BE2C (cell line): Measurements from ENCODE around the gene ATP2C2.
"Not testable (repeated sequence)": the region's sequence is repeated elsewhere in the genome, so short reads cannot be mapped to it uniquely, and the experiment has no call there.

Experiments
- DNase-seq: peaks from one replicate; pipeline ENCODE4 v3.0.0-alpha.2; 2020
- H3K27me3 ChIP-seq: fragments of 250-450 bp; sonication (Bioruptor Pico); 2 replicates; pipeline ENCODE4 v1.5.1; 2020; ENCODE audit warnings: mild to moderate bottlenecking
- H3K36me3 ChIP-seq: fragments of 250-450 bp; sonication (Bioruptor Pico); 2 replicates; pipeline ENCODE4 v1.5.1; 2020; ENCODE audit warnings: mild to moderate bottlenecking
- H3K4me1 ChIP-seq: fragments of 250-450 bp; sonication (Bioruptor Pico); 2 replicates; pipeline ENCODE4 v1.5.1; 2020
- H3K4me3 ChIP-seq: 2 replicates; pipeline ENCODE4 v1.5.1; 2011; ENCODE audit warnings: low read depth, low read length
- H3K9me3 ChIP-seq: fragments of 250-450 bp; sonication (Bioruptor Pico); 2 replicates; pipeline ENCODE4 v1.5.1; 2020
- CTCF ChIP-seq: IDR thresholded peaks from 2 replicates; pipeline ENCODE4 v1.5.1; 2012; ENCODE audit warnings: mild to moderate bottlenecking, low read depth, low read length

ATP2C2 gene

GRCh38 chr16:84414789-84415326 is 46.5 kb downstream of the ATP2C2 start:
- Histone ChIP-seq H3K4me3 (no peak overlapping the region), H3K36me3 (no peaks in the 10 kb centered on the region), H3K4me1 (no peaks in the 10 kb centered on the region), H3K27me3 (peaks cover 25% of the 10 kb centered on the region), H3K9me3 (no peaks in the 10 kb centered on the region)
- no peak for DNase-seq
- TF ChIP-seq CTCF = no peak

GRCh38 chr16:84416407-84417321 is 48.3 kb downstream of the ATP2C2 start:
- H3K4me1 ChIP-seq = no peaks in the 10 kb centered on the region
- H3K4me3 ChIP-seq = no peak overlapping the region
- H3K27me3 ChIP-seq = peaks cover 25% of the 10 kb centered on the region
- DNase-seq = no peak
- TF ChIP-seq CTCF = no peak
- no peaks in the 10 kb centered on the region for H3K9me3 ChIP-seq
- H3K36me3 ChIP-seq = no peaks in the 10 kb centered on the region

- no peaks in the 10 kb centered on the region for H3K9me3 ChIP-seq
- peaks cover 25% of the 10 kb centered on the region for H3K27me3 ChIP-seq
- no peak for DNase-seq
- no peaks in the 10 kb centered on the region for H3K4me1 ChIP-seq
- no peak for TF ChIP-seq CTCF
- H3K4me3 ChIP-seq = no peak overlapping the region
- no peaks in the 10 kb centered on the region for H3K36me3 ChIP-seq
Measured at GRCh38 chr16:84418056-84418849, 49.9 kb downstream of the ATP2C2 start.

- peaks cover 26% of the 10 kb centered on the region for H3K27me3 ChIP-seq
- no peak for DNase-seq
- no peak overlapping the region for H3K4me3 ChIP-seq
- no peaks in the 10 kb centered on the region for H3K4me1 ChIP-seq
- H3K36me3 ChIP-seq = no peaks in the 10 kb centered on the region
- no peak for TF ChIP-seq CTCF
- H3K9me3 ChIP-seq = no peaks in the 10 kb centered on the region
Measured at GRCh38 chr16:84419730-84420129, 51.4 kb downstream of the ATP2C2 start.

GRCh38 chr16:84420556-84420955 is 52.2 kb downstream of the ATP2C2 start:
- DNase-seq, H3K36me3 ChIP-seq, H3K9me3 ChIP-seq, H3K4me1 ChIP-seq, H3K4me3 ChIP-seq: not testable (repeated sequence)
- peaks cover 33% of the 10 kb centered on the region for H3K27me3 ChIP-seq

- DNase-seq = no peak
- no peaks in the 10 kb centered on the region for H3K9me3 ChIP-seq
- no peak for TF ChIP-seq CTCF
- no peaks in the 10 kb centered on the region for H3K36me3 ChIP-seq
- peaks cover 33% of the 10 kb centered on the region for H3K27me3 ChIP-seq
- H3K4me3 ChIP-seq = no peak overlapping the region
- H3K4me1 ChIP-seq = no peaks in the 10 kb centered on the region
Measured at GRCh38 chr16:84421081-84421937, 53.0 kb downstream of the ATP2C2 start.
